Mammary epithelial cell (primary cell): ENCODE data around the gene OIP5.

Experiments used
- EZH2 ChIP-seq: IDR thresholded peaks from 2 replicates; pipeline ENCODE4 v1.6.1; 2012; ENCODE audit warnings: low read length, inconsistent platforms, borderline replicate concordance
- TF ChIP-seq, protein P1 (sequence below), 2 donors: IDR thresholded peaks in 1 of 2; conservative IDR thresholded peaks in 1 of 2; 2 replicates each; pipeline ENCODE4 v1.5.1; 2011 to 2012; ENCODE audit warnings: inconsistent platforms in 2 of 2, low read length in 2 of 2, mild to moderate bottlenecking in 2 of 2, control low read depth in 1 of 2, low read depth in 1 of 2; ENCODE audit not compliant: insufficient read depth in 1 of 2; ENCODE audit errors: extremely low read depth in 1 of 2

DNA sequence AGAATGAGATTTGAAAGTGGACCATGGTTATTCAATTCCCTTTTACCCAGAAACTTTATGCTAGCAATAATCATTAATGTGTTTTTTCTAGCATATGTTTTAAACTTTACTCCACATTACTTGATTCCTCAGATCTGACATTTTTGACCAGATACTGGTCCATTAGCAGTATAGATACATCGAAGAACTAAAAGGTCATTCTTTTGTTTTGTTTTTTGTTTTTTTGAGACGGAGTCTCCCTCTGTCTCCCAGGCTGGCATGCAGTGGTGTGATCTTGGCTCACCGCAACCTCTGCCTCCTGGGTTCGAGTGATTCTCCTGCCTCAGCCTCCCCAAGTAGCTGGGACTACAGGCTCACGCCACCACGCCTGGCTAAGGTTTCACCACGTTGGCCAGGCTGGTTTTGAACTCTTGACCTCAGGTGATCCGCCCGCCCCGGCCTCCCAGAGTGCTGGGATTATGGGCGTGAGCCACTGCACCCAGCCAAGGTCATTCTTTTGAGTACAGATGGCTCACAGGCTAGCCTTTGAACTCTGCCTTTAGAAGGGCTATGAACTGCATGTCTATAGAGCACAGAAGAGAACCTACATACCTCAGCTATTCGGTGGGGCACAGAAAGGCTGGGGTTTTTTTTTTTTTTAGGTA lies 72.7 kb downstream of the OIP5 start:
- TF ChIP-seq, protein P1, sequence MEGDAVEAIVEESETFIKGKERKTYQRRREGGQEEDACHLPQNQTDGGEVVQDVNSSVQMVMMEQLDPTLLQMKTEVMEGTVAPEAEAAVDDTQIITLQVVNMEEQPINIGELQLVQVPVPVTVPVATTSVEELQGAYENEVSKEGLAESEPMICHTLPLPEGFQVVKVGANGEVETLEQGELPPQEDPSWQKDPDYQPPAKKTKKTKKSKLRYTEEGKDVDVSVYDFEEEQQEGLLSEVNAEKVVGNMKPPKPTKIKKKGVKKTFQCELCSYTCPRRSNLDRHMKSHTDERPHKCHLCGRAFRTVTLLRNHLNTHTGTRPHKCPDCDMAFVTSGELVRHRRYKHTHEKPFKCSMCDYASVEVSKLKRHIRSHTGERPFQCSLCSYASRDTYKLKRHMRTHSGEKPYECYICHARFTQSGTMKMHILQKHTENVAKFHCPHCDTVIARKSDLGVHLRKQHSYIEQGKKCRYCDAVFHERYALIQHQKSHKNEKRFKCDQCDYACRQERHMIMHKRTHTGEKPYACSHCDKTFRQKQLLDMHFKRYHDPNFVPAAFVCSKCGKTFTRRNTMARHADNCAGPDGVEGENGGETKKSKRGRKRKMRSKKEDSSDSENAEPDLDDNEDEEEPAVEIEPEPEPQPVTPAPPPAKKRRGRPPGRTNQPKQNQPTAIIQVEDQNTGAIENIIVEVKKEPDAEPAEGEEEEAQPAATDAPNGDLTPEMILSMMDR (conservative IDR thresholded peaks at IDR 0.05 in 1 of 2, IDR thresholded peaks at IDR 0.05 in 1 of 2; ENCODE audit: extremely low read depth in 1 of 2, insufficient read depth in 1 of 2, low read depth in 1 of 2, low read length in 2 of 2): no peak
- no peak for TF ChIP-seq EZH2
